ENCODE measurements around the gene CFAP410. TPM values are rescaled to one million over a fixed set of nuclear protein-coding genes. Genes with fewer than 3 reads are reported as not detected.

Gene CFAP410
- total RNA-seq, 6 experiments from 2014 or later, result 6.9 to 15.4 (median 13.1) TPM

- intact Hi-C loops (cut with DNase I), result no loop called here
- peak in 2 of 3 donors; percentile 43 to 44 for DNase-seq
- TF ChIP-seq CTCF (IDR thresholded peaks at IDR 0.05) (no peak), POLR2A (IDR thresholded peaks at IDR 0.05) (no peak)
- Histone ChIP-seq H3K27me3 (no peaks in the 10 kb centered on the region), H3K9me3 (no peaks in the 10 kb centered on the region), H3K4me1 (no peaks in the 10 kb centered on the region), H3K4me3 (no peak overlapping the region), H3K36me3 (no peaks in the 10 kb centered on the region), H3K27ac (no peak overlapping the region)
- WGBS (ENCODE audit: insufficient coverage, low coverage, low lambda C conversion rate, missing lambda C conversion rate), result 90% methylated on average over 2 of the region's 34 CpGs
- ATAC-seq, result no peak
These were observed 39.7 kb upstream of the CFAP410 start for GRCh38 chr21:44378646-44379514.

GRCh38 chr21:44377922-44378645 lies 38.9 kb upstream of the CFAP410 start:
- no peaks in the 10 kb centered on the region for H3K36me3 ChIP-seq
- intact Hi-C loops (cut with DNase I), result no loop called here
- WGBS (ENCODE audit: insufficient coverage, low coverage, low lambda C conversion rate, missing lambda C conversion rate), result 88% methylated on average over 3 of the region's 22 CpGs
- no peaks in the 10 kb centered on the region for H3K27me3 ChIP-seq
- no peak for ATAC-seq
- no peak overlapping the region for H3K4me3 ChIP-seq
- no peaks in the 10 kb centered on the region for H3K9me3 ChIP-seq
- DNase-seq, result peak in 2 of 3 donors; percentile 34 to 37
- no peaks in the 10 kb centered on the region for H3K4me1 ChIP-seq
- TF ChIP-seq CTCF (IDR thresholded peaks at IDR 0.05), result no peak
- TF ChIP-seq POLR2A (IDR thresholded peaks at IDR 0.05), result no peak
- H3K27ac ChIP-seq, result no peak overlapping the region

GRCh38 chr21:44377201-44377921 lies 38.2 kb upstream of the CFAP410 start:
- Histone ChIP-seq H3K4me3 (no peak overlapping the region), H3K27ac (no peak overlapping the region), H3K4me1 (no peaks in the 10 kb centered on the region), H3K36me3 (no peaks in the 10 kb centered on the region), H3K9me3 (no peaks in the 10 kb centered on the region), H3K27me3 (no peaks in the 10 kb centered on the region)
- WGBS (ENCODE audit: insufficient coverage, low coverage, low lambda C conversion rate, missing lambda C conversion rate), result 79% methylated on average over 6 of the region's 24 CpGs
- TF ChIP-seq POLR2A (IDR thresholded peaks at IDR 0.05) (no peak), CTCF (IDR thresholded peaks at IDR 0.05) (no peak)
- peak in 2 of 3 donors; percentile 36 to 42 for DNase-seq
- intact Hi-C loops (cut with DNase I), result no loop called here
- no peak for ATAC-seq

GRCh38 chr21:44376606-44377005 lies 37.4 kb upstream of the CFAP410 start:
- intact Hi-C loops (cut with DNase I), result no loop called here
- WGBS (ENCODE audit: insufficient coverage, low coverage, low lambda C conversion rate, missing lambda C conversion rate), result 82% methylated on average over 5 of the region's 9 CpGs

More at GRCh38 chr21:44376606-44377005, 37.4 kb upstream of the CFAP410 start:
- ATAC-seq (no peak), DNase-seq (peak in 2 of 3 donors; percentile 22 to 43)
- H3K27me3 ChIP-seq, result no peaks in the 10 kb centered on the region
- H3K9me3 ChIP-seq, result no peaks in the 10 kb centered on the region
- no peaks in the 10 kb centered on the region for H3K4me1 ChIP-seq
- no peaks in the 10 kb centered on the region for H3K36me3 ChIP-seq
- TF ChIP-seq POLR2A (IDR thresholded peaks at IDR 0.05), result no peak
- TF ChIP-seq CTCF (IDR thresholded peaks at IDR 0.05), result no peak
- no peak overlapping the region for H3K4me3 ChIP-seq
- no peak overlapping the region for H3K27ac ChIP-seq
